H1 (cell line): ENCODE results near the gene AIFM2. TPM values are rescaled to one million over a fixed set of nuclear protein-coding genes. Genes with fewer than 3 reads are reported as not detected.

Source experiments
- CTCF ChIA-PET: fragments of 300-600 bp; sonication (Branson Sonifier 250); formaldehyde crosslinking; loops from one replicate; lab custom pipeline; 2021; ENCODE audit not compliant: partially characterized antibody; lab: Charles Lee
- POLR2A ChIA-PET: fragments of 300-600 bp; sonication (Branson Sonifier 250); formaldehyde crosslinking; loops from one replicate; lab custom pipeline; 2021; ENCODE audit warnings: inconsistent platforms; ENCODE audit not compliant: partially characterized antibody; lab: Charles Lee
- DNase-seq, 2 experiments: peaks; one replicate each; pipeline versions ENCODE4 v3.0.0 to v3.0.0-alpha.2; 2010 to 2022; ENCODE audit warnings: low spot score in 2 of 2, low read depth in 1 of 2, mixed read lengths in 1 of 2
- FAIRE-seq: peaks from 2 replicates; lab custom pipeline; 2011; peaks lifted over from hg19 to GRCh38; lab: Jason Lieb, UNC
- H2AFZ ChIP-seq: 2 replicates; pipeline ENCODE4 v1.8.1; 2012; ENCODE audit warnings: low read length, inconsistent platforms
- H2AK5ac ChIP-seq: 2 replicates; pipeline ENCODE4 v1.6.1; 2013; ENCODE audit warnings: low read depth, low read length
- H2BK120ac ChIP-seq: replicated peaks from 2 replicates; pipeline ENCODE3; 2013; ENCODE audit warnings: low read depth, low read length, inconsistent platforms
- H2BK12ac ChIP-seq: 2 replicates; pipeline ENCODE4 v1.6.1; 2013; ENCODE audit warnings: low read depth, low read length
- H2BK15ac ChIP-seq: 2 replicates; pipeline ENCODE4 v1.6.1; 2013; ENCODE audit warnings: low read length
- H2BK20ac ChIP-seq: 2 replicates; pipeline ENCODE4 v1.6.1; 2013; ENCODE audit warnings: low read length
- H2BK5ac ChIP-seq: 2 replicates; pipeline ENCODE4 v1.6.1; 2013; ENCODE audit warnings: low read depth, low read length
- H3K14ac ChIP-seq: 2 replicates; pipeline ENCODE4 v1.6.1; 2013; ENCODE audit warnings: inconsistent platforms; ENCODE audit not compliant: insufficient read length
- H3K18ac ChIP-seq: 2 replicates; pipeline ENCODE4 v1.6.1; 2013; ENCODE audit warnings: low read length; ENCODE audit errors: extremely low read depth
- H3K23ac ChIP-seq: 2 replicates; pipeline ENCODE4 v1.6.1; 2013; ENCODE audit warnings: inconsistent platforms; ENCODE audit not compliant: insufficient read length
- H3K23me2 ChIP-seq: 2 replicates; pipeline ENCODE4 v1.6.1; 2013; ENCODE audit warnings: low read depth, low read length
- H3K27ac ChIP-seq: 2 replicates; pipeline ENCODE4 v1.6.1; 2011; ENCODE audit warnings: low read depth, low read length, inconsistent platforms
- H3K27me3 ChIP-seq, 4 experiments: replicated peaks in 1 of 4; 1 replicate in 1 of 4; 2 replicates in 3 of 4; pipeline versions ENCODE4 v1.6.1 to v1.8.1; 2011 to 2013; ENCODE audit warnings: low read length in 3 of 4, mild to moderate bottlenecking in 3 of 4, inconsistent platforms in 2 of 4, mixed read lengths in 2 of 4, moderate library complexity in 1 of 4; ENCODE audit not compliant: control insufficient read depth in 3 of 4, insufficient read depth in 3 of 4; ENCODE audit errors: extremely low read depth in 1 of 4
- H3K36me3 ChIP-seq, 4 experiments: 2 replicates each; pipeline versions ENCODE4 v1.6.1 to v1.8.1; 2011 to 2013; ENCODE audit warnings: mild to moderate bottlenecking in 4 of 4, low read length in 3 of 4, moderate library complexity in 2 of 4, control low read depth in 1 of 4, inconsistent platforms in 1 of 4; ENCODE audit not compliant: insufficient read depth in 4 of 4, control insufficient read depth in 2 of 4
- H3K4ac ChIP-seq: replicated peaks from 2 replicates; pipeline ENCODE3; 2013; ENCODE audit warnings: low read length, low read depth, mixed read lengths, inconsistent platforms; ENCODE audit not compliant: insufficient read length
- H3K4me1 ChIP-seq, 4 experiments: replicated peaks in 1 of 4; 1 replicate in 1 of 4; 2 replicates in 3 of 4; pipeline versions ENCODE4 v1.6.1 to v1.8.1; 2011 to 2013; ENCODE audit warnings: low read length in 3 of 4, inconsistent platforms in 2 of 4, mixed read lengths in 1 of 4; ENCODE audit not compliant: insufficient read depth in 4 of 4, control insufficient read depth in 3 of 4
- H3K4me2 ChIP-seq, 2 experiments: 2 replicates each; pipeline versions ENCODE4 v1.6.1 to v1.8.1; 2011 to 2013; ENCODE audit warnings: low read depth in 2 of 2, low read length in 2 of 2, control low read depth in 1 of 2, inconsistent platforms in 1 of 2, mild to moderate bottlenecking in 1 of 2; ENCODE audit not compliant: insufficient read depth in 1 of 2
- H3K4me3 ChIP-seq, 4 experiments: fragments of 200-600, 300-600 bp in 1 of 4; sonication (generic), shearing (Covaris generic), sonication (Bioruptor Twin) in 1 of 4; 2 replicates each; pipeline versions ENCODE4 v1.5.1 to v1.8.1; 2011 to 2016; ENCODE audit warnings: low read length in 4 of 4, low read depth in 3 of 4, control low read depth in 2 of 4, inconsistent platforms in 2 of 4, mild to moderate bottlenecking in 2 of 4, mixed read lengths in 1 of 4, moderate library complexity in 1 of 4; ENCODE audit not compliant: insufficient read depth in 2 of 4; ENCODE audit errors: extremely low read depth in 1 of 4
- H3K56ac ChIP-seq: replicated peaks from 2 replicates; pipeline ENCODE3; 2013; ENCODE audit warnings: low read depth, mild to moderate bottlenecking, mixed read lengths, low read length, inconsistent platforms; ENCODE audit not compliant: insufficient read length
- H3K79me1 ChIP-seq: 2 replicates; pipeline ENCODE4 v1.6.1; 2013; ENCODE audit warnings: low read depth, low read length, control low read depth
- H3K79me2 ChIP-seq, 2 experiments: 2 replicates each; pipeline versions ENCODE4 v1.6.1 to v1.8.1; 2012 to 2013; ENCODE audit warnings: low read length in 2 of 2, mild to moderate bottlenecking in 2 of 2, inconsistent platforms in 1 of 2; ENCODE audit not compliant: insufficient read depth in 2 of 2, control insufficient read depth in 1 of 2
- H3K9ac ChIP-seq, 4 experiments: replicated peaks in 1 of 4; 1 replicate in 1 of 4; 2 replicates in 3 of 4; pipeline versions ENCODE4 v1.6.1 to v1.8.1; 2011 to 2013; ENCODE audit warnings: low read depth in 3 of 4, low read length in 3 of 4, control low read depth in 2 of 4, mild to moderate bottlenecking in 2 of 4, moderate library complexity in 2 of 4, inconsistent platforms in 1 of 4; ENCODE audit errors: extremely low read depth in 1 of 4
- H3K9me3 ChIP-seq, 2 experiments: 2 replicates each; pipeline versions ENCODE4 v1.6.1 to v1.8.1; 2012 to 2013; ENCODE audit warnings: mild to moderate bottlenecking in 2 of 2, moderate library complexity in 2 of 2, control low read depth in 1 of 2, inconsistent platforms in 1 of 2, low read depth in 1 of 2, low read length in 1 of 2, mixed read lengths in 1 of 2; ENCODE audit not compliant: insufficient read depth in 2 of 2
- H4K20me1 ChIP-seq, 2 experiments: replicated peaks in 1 of 2; 2 replicates each; pipeline versions ENCODE3 to v1.8.1; 2011 to 2013; ENCODE audit warnings: inconsistent platforms in 2 of 2, low read length in 2 of 2, mild to moderate bottlenecking in 1 of 2; ENCODE audit not compliant: insufficient read depth in 2 of 2, control insufficient read depth in 1 of 2
- H4K5ac ChIP-seq: 2 replicates; pipeline ENCODE4 v1.6.1; 2013; ENCODE audit warnings: low read length, low read depth, mixed read lengths, inconsistent platforms; ENCODE audit not compliant: insufficient read length
- H4K8ac ChIP-seq: 2 replicates; pipeline ENCODE4 v1.8.0; 2013; ENCODE audit warnings: mild to moderate bottlenecking, moderate library complexity, low read length, inconsistent platforms; ENCODE audit not compliant: insufficient read depth; ENCODE audit errors: extremely low read depth
- H4K91ac ChIP-seq: replicated peaks from 2 replicates; pipeline ENCODE3; 2013; ENCODE audit warnings: low read length, mixed read lengths, inconsistent platforms; ENCODE audit not compliant: insufficient read length
- CTBP2 ChIP-seq: IDR thresholded peaks from 2 replicates; pipeline ENCODE4 v1.7.0; 2011; ENCODE audit warnings: borderline replicate concordance, mild to moderate bottlenecking, moderate library complexity, mixed read lengths, low read length; ENCODE audit not compliant: insufficient read depth, insufficient read length
- EP300 ChIP-seq, 2 experiments: IDR thresholded peaks; 1 replicate in 1 of 2; 2 replicates in 1 of 2; pipeline ENCODE4 v1.6.1; 2011 to 2012; ENCODE audit warnings: low read depth in 2 of 2, low read length in 2 of 2, mild to moderate bottlenecking in 2 of 2, borderline replicate concordance in 1 of 2, inconsistent platforms in 1 of 2, moderate library complexity in 1 of 2
- FOSL1 ChIP-seq: IDR thresholded peaks from 2 replicates; pipeline ENCODE4 v1.6.1; 2011; ENCODE audit warnings: mild to moderate bottlenecking, low read depth, low read length, moderate library complexity; ENCODE audit not compliant: insufficient read depth
- HDAC6 ChIP-seq: IDR thresholded peaks from one replicate; pipeline ENCODE4 v1.7.1; 2012; ENCODE audit warnings: low read depth, mild to moderate bottlenecking, inconsistent platforms, low read length, moderate library complexity
- KDM4A ChIP-seq: IDR thresholded peaks from one replicate; pipeline ENCODE4 v1.7.1; 2012; ENCODE audit warnings: low read depth, mild to moderate bottlenecking, moderate library complexity, low read length, inconsistent platforms; ENCODE audit not compliant: severe bottlenecking
- PHF8 ChIP-seq: fragments of 200-600 bp; sonication (generic); conservative IDR thresholded peaks from 2 replicates; pipeline ENCODE4 v1.7.1; 2012; ENCODE audit warnings: low read depth, mild to moderate bottlenecking, inconsistent platforms, low read length, moderate library complexity
- SRF ChIP-seq: IDR thresholded peaks from 2 replicates; pipeline ENCODE4 v1.6.1; 2011; ENCODE audit warnings: mild to moderate bottlenecking, low read depth, low read length, moderate library complexity
- SUZ12 ChIP-seq: fragments of 200-600 bp; sonication (generic); IDR thresholded peaks from 2 replicates; pipeline ENCODE4 v1.6.1; 2012; ENCODE audit warnings: mild to moderate bottlenecking, inconsistent platforms, low read length, moderate library complexity, mixed read lengths
- YY1 ChIP-seq: IDR thresholded peaks from 2 replicates; pipeline ENCODE4 v1.6.1; 2011; ENCODE audit warnings: low read depth, mild to moderate bottlenecking, low read length
- WGBS, 2 experiments: shearing (Covaris generic) in 1 of 2; methylation state at CpG; one replicate each; pipeline versions ENCODE4 v1.1.6 to v1.1.7; 2013 to 2015; ENCODE audit warnings: low lambda C conversion rate in 2 of 2, mixed read lengths in 2 of 2, inconsistent platforms in 1 of 2, low coverage in 1 of 2, missing lambda C conversion rate in 1 of 2; ENCODE audit not compliant: insufficient replicate concordance in 2 of 2, insufficient coverage in 1 of 2, insufficient read length in 1 of 2; ENCODE audit errors: extremely low coverage in 1 of 2, missing lambda C conversion rate in 1 of 2; 5-methylcytosine and 5-hydroxymethylcytosine counted together
- polyA plus RNA-seq, 7 experiments: library from polyadenylated mRNA; depleted of rRNA in 3 of 7; stranded (reverse) in 5 of 7; unstranded in 2 of 7; fragments of >200 nt in 5 of 7; fragments of 200-250 nt in 2 of 7; gene quantifications; 1 replicate in 5 of 7; 2 replicates in 1 of 7; 4 replicates in 1 of 7; pipeline versions ENCODE4 v1.2.1 to v1.2.3, GENCODE V29; 2011 to 2013; ENCODE audit warnings: missing spikeins in 2 of 7, mixed read lengths in 2 of 7
- total RNA-seq: library from RNA; stranded (reverse); fragmentation: NEBNext Ultra II Directional; extraction: Animal tissue kit (Norgen Biotek cat#: 25700); gene quantifications from 2 replicates; pipeline ENCODE4 v1.2.1, GENCODE V29; 2021
- TF ChIP-seq, protein P1 (sequence below), 3 experiments: IDR thresholded peaks; 1 replicate in 2 of 3; 2 replicates in 1 of 3; pipeline versions ENCODE4 v1.5.1 to v1.6.1; 2011; ENCODE audit warnings: low read length in 3 of 3, mild to moderate bottlenecking in 3 of 3, inconsistent platforms in 2 of 3, low read depth in 1 of 3, moderate library complexity in 1 of 3; ENCODE audit not compliant: insufficient read depth in 1 of 3; ENCODE audit errors: control extremely low read depth in 1 of 3

AIFM2 gene
- total and polyA plus RNA-seq, 2 of the 8 experiments (the other 6 are each of a cell fraction or from before 2014, with no cell fraction given) = 4.0 TPM

DNA sequence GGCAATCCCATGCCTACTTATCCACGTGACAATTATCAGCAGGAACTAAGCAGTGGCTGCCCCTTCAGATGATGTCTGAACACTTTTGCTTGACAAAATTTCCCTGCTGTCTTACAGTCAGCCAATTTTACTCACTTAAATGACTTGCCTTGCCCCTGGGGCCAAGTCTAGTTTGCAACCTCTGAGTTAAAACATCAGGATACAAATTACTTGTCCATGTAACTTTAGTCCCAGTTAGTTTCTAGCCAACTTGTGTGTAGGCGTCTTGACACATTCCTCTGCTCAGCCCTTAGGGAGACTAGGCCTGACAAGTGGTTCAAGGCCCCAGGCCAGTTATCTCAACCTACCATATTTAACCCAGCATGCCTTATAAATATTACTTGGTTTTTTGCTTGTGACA lies 25.5 kb upstream of the AIFM2 start:
- Histone ChIP-seq H4K5ac (no peak overlapping the region), H2BK12ac (no peak overlapping the region), H2BK20ac (no peak overlapping the region), H4K20me1 (peaks cover 4 to 11% of the 10 kb centered on the region in 2 experiments), H3K79me1 (no peaks in the 10 kb centered on the region), H2BK15ac (no peak overlapping the region), H3K9me3 (no peaks in the 10 kb centered on the region), H3K23me2 (no peaks in the 10 kb centered on the region), H3K23ac (no peak overlapping the region), H3K14ac (no peak overlapping the region), H2AK5ac (no peak overlapping the region), H3K56ac (no peak overlapping the region), H3K27me3 (no peaks in the 10 kb centered on the region), H3K79me2 (peaks cover under 1 to 27% of the 10 kb centered on the region in 2 experiments; a peak in 2 of 4 replicates), H3K9ac (no peak overlapping the region), H3K4ac (no peak overlapping the region), H4K91ac (no peak overlapping the region), H3K27ac (no peak overlapping the region), H4K8ac (no peak overlapping the region), H3K4me2 (no peak overlapping the region), H2BK5ac (no peak overlapping the region), H3K36me3 (peaks cover 2 to 57% (median 23%) of the 10 kb centered on the region in 4 experiments; a peak in 7 of 8 replicates), H3K4me3 (no peak overlapping the region), H3K4me1 (peaks cover 0 to 2% (median under 1%) of the 10 kb centered on the region in 4 experiments; a peak in 1 of 7 replicates), H2AFZ (no peak overlapping the region), H2BK120ac (no peak overlapping the region), H3K18ac (no peak overlapping the region)
- ChIA-PET POLR2A (interaction anchor here (1.1 to 1.7 kb wide), 2 partner anchors 12 to 13 kb away, joined by 4 to 6 read pairs; partner anchors contain the start of genes SAR1A and TYSND1), CTCF (interaction anchor here (1.1 to 3.7 kb wide), 2 partner anchors 10 to 11 kb away, joined by 3 to 25 read pairs; partner anchors contain the start of gene TYSND1)
- 93% methylated on average over 2 of the region's 2 CpGs; no CpG with 5 or more reads in 1 of the 2 experiments for WGBS, 2 experiments
- DNase-seq (no peak), FAIRE-seq (no peak)
- no peak for TF ChIP-seq YY1
- no peak for TF ChIP-seq CTBP2
- no peak for TF ChIP-seq SUZ12
- no peak for TF ChIP-seq FOSL1
- TF ChIP-seq, protein P1, sequence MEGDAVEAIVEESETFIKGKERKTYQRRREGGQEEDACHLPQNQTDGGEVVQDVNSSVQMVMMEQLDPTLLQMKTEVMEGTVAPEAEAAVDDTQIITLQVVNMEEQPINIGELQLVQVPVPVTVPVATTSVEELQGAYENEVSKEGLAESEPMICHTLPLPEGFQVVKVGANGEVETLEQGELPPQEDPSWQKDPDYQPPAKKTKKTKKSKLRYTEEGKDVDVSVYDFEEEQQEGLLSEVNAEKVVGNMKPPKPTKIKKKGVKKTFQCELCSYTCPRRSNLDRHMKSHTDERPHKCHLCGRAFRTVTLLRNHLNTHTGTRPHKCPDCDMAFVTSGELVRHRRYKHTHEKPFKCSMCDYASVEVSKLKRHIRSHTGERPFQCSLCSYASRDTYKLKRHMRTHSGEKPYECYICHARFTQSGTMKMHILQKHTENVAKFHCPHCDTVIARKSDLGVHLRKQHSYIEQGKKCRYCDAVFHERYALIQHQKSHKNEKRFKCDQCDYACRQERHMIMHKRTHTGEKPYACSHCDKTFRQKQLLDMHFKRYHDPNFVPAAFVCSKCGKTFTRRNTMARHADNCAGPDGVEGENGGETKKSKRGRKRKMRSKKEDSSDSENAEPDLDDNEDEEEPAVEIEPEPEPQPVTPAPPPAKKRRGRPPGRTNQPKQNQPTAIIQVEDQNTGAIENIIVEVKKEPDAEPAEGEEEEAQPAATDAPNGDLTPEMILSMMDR (IDR thresholded peaks at IDR 0.05; ENCODE audit: control extremely low read depth in 1 of 3, insufficient read depth in 1 of 3, low read depth in 1 of 3, low read length in 3 of 3) = no peak
- TF ChIP-seq SRF = no peak
- no peak for TF ChIP-seq EP300 (IDR thresholded peaks at IDR 0.05; ENCODE audit: borderline replicate concordance in 1 of 2, low read depth in 2 of 2, low read length in 2 of 2)
- no peak for TF ChIP-seq HDAC6
- no peak for TF ChIP-seq KDM4A
- no peak for TF ChIP-seq PHF8
